Neural crest cell (in vitro differentiated cells): ENCODE results near the gene CLDN16. TPM values are rescaled to one million over a fixed set of nuclear protein-coding genes. Genes with fewer than 3 reads are reported as not detected.

Experiments
- DNase-seq: peaks from one replicate; pipeline ENCODE4 v3.0.0; 2021; ENCODE audit warnings: low read depth, mixed read lengths, low spot score
- H3K27ac Mint-ChIP-seq: one replicate; pipeline ENCODE4 v1.8.0; 2021; ENCODE audit warnings: mild to moderate bottlenecking, mixed read lengths; ENCODE audit not compliant: unreplicated experiment
- H3K27me3 Mint-ChIP-seq: 2 replicates; pipeline ENCODE4 v1.8.0; 2021; ENCODE audit warnings: low read depth, mild to moderate bottlenecking, mixed read lengths
- H3K36me3 Mint-ChIP-seq: 2 replicates; pipeline ENCODE4 v1.8.0; 2021; ENCODE audit warnings: low read depth, mild to moderate bottlenecking, mixed read lengths
- H3K4me1 Mint-ChIP-seq: 2 replicates; pipeline ENCODE4 v1.8.0; 2021; ENCODE audit warnings: mixed read lengths
- H3K4me3 Mint-ChIP-seq: one replicate; pipeline ENCODE4 v1.8.0; 2021; ENCODE audit warnings: mild to moderate bottlenecking, mixed read lengths
- H3K9me3 Mint-ChIP-seq: 2 replicates; pipeline ENCODE4 v1.8.0; 2021; ENCODE audit warnings: mixed read lengths
- total RNA-seq: library from RNA; stranded (reverse); gene quantifications from 2 replicates; pipeline ENCODE4 v1.2.1, GENCODE V29; 2021
- TF ChIP-seq, protein P1 (sequence below): fragments of 200-600 bp; sonication (generic); conservative IDR thresholded peaks from 2 replicates; pipeline ENCODE4 v1.5.0; 2021; ENCODE audit warnings: antibody characterized with exemption, mild to moderate bottlenecking

The CLDN16 gene
- total RNA-seq, 1 donor from 2014 or later, result not detected

DNA sequence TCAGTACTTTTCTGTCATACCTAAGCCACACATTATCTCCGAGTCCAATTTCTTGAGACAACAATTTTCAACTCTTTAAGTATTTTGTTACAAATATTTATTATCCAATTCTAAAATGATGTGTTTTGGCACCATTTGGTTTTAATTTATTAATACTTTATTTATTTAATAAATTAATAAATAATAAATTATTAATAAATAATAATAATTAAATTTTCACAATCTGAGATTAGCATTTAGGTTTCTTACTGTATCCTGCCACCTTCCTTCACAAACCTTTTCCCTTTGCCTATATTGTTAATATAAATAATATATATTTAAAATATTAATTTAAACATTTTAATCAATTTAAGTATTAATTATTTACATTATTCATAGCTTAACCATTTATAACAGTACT is 37.9 kb downstream of the CLDN16 start:
- peaks cover 3% of the 10 kb centered on the region for H3K4me1 Mint-ChIP-seq
- TF ChIP-seq, protein P1, sequence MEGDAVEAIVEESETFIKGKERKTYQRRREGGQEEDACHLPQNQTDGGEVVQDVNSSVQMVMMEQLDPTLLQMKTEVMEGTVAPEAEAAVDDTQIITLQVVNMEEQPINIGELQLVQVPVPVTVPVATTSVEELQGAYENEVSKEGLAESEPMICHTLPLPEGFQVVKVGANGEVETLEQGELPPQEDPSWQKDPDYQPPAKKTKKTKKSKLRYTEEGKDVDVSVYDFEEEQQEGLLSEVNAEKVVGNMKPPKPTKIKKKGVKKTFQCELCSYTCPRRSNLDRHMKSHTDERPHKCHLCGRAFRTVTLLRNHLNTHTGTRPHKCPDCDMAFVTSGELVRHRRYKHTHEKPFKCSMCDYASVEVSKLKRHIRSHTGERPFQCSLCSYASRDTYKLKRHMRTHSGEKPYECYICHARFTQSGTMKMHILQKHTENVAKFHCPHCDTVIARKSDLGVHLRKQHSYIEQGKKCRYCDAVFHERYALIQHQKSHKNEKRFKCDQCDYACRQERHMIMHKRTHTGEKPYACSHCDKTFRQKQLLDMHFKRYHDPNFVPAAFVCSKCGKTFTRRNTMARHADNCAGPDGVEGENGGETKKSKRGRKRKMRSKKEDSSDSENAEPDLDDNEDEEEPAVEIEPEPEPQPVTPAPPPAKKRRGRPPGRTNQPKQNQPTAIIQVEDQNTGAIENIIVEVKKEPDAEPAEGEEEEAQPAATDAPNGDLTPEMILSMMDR, result no peak
- H3K27ac Mint-ChIP-seq, result no peak overlapping the region
- no peaks in the 10 kb centered on the region for H3K9me3 Mint-ChIP-seq
- no peak for DNase-seq
- H3K27me3 Mint-ChIP-seq, result no peaks in the 10 kb centered on the region
- H3K4me3 Mint-ChIP-seq, result no peak overlapping the region
- no peaks in the 10 kb centered on the region for H3K36me3 Mint-ChIP-seq

DNA sequence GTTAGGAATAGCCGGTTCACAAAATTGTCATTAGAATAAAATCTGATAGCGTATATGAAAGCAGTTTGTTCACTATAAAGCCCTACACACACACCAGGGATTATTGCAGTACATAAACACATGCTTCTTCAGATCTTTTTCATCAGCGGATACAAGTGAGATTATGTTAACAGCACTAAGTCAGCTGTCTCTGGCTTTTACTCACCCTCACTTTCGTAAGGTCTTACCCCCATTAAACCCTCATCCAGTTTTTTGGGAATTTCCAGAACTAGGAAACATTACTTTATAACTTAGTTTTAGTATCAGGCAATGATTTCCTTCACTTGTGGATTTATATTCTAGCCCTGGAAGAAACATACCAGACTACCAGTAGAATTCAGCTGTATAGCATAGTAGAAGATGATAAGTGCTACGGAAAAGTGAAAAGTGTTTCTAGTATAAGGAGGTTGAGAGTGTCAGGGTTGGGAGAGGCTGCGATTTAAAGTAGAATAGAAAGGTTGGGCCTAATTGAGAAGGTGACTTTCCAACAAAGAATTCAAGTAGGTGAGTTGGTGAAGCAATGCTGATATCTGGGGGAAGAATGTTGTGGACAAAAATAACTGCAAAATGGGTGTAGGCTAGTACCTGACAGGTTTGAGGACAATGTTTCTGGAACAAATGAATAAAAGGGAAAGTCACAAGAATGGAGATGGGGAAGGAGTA is 39.0 kb downstream of the CLDN16 start:
- no peak for DNase-seq
- no peak overlapping the region for H3K4me3 Mint-ChIP-seq
- no peaks in the 10 kb centered on the region for H3K36me3 Mint-ChIP-seq
- H3K27ac Mint-ChIP-seq, result no peak overlapping the region
- H3K4me1 Mint-ChIP-seq, result peaks cover 3% of the 10 kb centered on the region
- H3K27me3 Mint-ChIP-seq, result no peaks in the 10 kb centered on the region
- no peaks in the 10 kb centered on the region for H3K9me3 Mint-ChIP-seq
- TF ChIP-seq, protein P1, result no peak

DNA sequence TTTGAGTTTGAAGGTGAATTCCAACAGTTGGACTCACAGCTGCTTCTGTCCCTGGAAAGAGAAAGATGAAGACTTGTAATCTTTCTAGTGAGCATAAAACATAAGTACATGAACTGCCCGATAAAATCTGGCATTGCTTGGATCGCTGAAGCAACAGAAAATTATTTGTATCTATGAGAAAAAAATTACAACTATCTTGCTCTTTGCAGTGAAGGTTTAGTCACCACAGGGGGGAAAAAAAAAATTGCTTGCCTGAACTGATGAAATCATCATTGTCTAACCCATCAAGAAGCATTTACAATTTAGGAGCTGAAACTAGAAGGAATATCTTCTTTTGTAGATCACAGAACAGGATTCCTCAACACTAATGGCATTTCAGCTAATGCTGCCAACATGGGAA is 41.7 kb downstream of the CLDN16 start:
- no peaks in the 10 kb centered on the region for H3K27me3 Mint-ChIP-seq
- no peak overlapping the region for H3K4me3 Mint-ChIP-seq
- H3K36me3 Mint-ChIP-seq, result no peaks in the 10 kb centered on the region
- peaks cover 5% of the 10 kb centered on the region for H3K9me3 Mint-ChIP-seq
- TF ChIP-seq, protein P1, result no peak
- no peak for DNase-seq
- H3K4me1 Mint-ChIP-seq, result no peaks in the 10 kb centered on the region
- H3K27ac Mint-ChIP-seq, result no peak overlapping the region

DNA sequence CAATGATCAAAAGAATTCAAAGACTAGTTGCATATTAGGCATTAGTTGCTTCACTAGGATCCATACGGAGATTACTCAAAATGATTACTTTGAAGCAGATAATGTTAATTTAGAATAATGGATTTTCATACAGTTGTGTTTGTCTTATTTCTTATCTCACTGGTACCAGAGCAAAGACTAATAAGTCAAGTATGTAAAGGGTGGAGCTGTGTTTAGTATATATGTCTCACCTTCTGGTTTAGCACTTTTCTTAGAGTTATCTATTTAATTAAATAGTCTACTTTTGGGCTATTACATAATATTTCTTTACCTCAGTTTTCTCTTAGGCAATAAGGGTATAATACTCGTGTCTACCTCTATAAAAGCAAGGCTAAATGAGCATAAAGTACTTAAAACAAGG is 42.9 kb downstream of the CLDN16 start:
- H3K36me3 Mint-ChIP-seq, result no peaks in the 10 kb centered on the region
- TF ChIP-seq, protein P1, result no peak
- DNase-seq, result no peak
- no peak overlapping the region for H3K4me3 Mint-ChIP-seq
- no peaks in the 10 kb centered on the region for H3K27me3 Mint-ChIP-seq
- peaks cover 9% of the 10 kb centered on the region for H3K9me3 Mint-ChIP-seq
- no peaks in the 10 kb centered on the region for H3K4me1 Mint-ChIP-seq
- no peak overlapping the region for H3K27ac Mint-ChIP-seq

DNA sequence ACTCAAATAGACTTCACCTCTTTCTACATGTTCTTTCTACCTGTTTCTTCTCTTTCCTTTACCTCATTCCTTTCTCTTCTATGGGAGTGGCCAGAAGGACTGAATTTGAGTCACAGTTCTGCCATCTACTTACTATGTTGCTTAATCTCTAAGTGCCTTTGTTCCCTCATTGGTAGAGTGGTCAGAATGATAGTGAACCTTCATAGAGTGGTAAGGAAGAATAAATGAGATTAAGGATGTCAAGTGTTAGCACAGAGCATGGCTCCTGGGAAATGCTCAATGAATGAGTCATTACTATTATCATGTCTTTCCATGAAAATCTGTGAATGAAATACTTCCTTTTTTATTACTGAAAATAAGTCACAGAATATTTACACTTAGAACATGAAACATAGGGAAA is 44.3 kb downstream of the CLDN16 start:
- Mint-ChIP-seq H3K36me3 (no peaks in the 10 kb centered on the region), H3K27ac (no peak overlapping the region), H3K9me3 (peaks cover 9% of the 10 kb centered on the region), H3K4me3 (no peak overlapping the region), H3K4me1 (no peaks in the 10 kb centered on the region), H3K27me3 (no peaks in the 10 kb centered on the region)
- TF ChIP-seq, protein P1, result no peak
- DNase-seq, result no peak
